Hepatocyte (in vitro differentiated cells): Measurements from ENCODE around the gene OCEL1.

Experiments used
- EZH2 ChIP-seq: fragments of 200-600 bp; sonication (generic); IDR thresholded peaks from 2 replicates; pipeline ENCODE4 v1.6.1; 2016; ENCODE audit warnings: antibody characterized with exemption, mild to moderate bottlenecking, borderline replicate concordance
- TF ChIP-seq, protein P1 (sequence below): fragments of 200-600 bp; sonication (generic); IDR thresholded peaks from 2 replicates; pipeline ENCODE4 v1.5.1; 2016; ENCODE audit warnings: antibody characterized with exemption, mild to moderate bottlenecking; ENCODE audit not compliant: poor library complexity

DNA sequence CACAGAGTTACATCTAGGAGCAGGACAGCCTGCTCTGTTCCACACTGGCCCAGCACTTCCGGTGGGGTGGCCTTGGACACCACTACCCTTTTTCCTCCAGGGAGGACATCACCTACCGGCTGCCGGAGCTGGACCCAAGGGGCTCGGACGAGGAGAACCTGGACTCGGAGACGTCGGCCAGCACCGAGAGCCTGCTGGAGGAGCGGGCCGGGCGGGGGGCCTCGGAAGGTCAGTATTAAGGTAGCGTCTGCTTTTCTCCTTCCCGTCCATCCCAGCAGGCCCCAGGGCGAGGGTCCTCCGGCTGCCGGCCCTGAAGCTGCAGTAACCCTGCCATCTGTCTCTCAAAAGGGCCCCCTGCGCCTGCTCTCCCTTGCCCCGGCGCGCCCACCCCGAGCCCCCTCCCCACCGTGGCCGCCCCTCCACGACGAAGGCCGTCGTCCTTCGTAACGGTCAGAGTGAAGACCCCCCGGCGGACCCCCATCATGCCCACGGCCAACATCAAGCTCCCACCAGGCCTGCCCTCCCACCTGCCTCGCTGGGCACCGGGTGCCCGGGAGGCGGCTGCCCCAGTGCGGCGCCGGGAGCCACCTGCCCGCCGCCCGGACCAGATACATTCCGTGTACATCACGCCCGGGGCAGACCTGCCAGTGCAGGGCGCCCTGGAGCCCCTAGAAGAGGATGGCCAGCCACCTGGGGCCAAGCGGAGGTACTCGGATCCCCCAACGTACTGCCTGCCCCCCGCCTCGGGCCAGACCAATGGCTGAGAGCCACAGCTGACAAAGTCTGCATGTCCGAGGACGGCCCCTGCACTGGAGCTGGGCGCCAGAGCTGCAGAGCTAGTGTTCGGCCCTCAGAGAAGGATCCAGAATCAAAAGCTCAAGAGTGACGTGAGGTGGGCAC is 14.2 kb upstream of the OCEL1 start:
- TF ChIP-seq, protein P1, sequence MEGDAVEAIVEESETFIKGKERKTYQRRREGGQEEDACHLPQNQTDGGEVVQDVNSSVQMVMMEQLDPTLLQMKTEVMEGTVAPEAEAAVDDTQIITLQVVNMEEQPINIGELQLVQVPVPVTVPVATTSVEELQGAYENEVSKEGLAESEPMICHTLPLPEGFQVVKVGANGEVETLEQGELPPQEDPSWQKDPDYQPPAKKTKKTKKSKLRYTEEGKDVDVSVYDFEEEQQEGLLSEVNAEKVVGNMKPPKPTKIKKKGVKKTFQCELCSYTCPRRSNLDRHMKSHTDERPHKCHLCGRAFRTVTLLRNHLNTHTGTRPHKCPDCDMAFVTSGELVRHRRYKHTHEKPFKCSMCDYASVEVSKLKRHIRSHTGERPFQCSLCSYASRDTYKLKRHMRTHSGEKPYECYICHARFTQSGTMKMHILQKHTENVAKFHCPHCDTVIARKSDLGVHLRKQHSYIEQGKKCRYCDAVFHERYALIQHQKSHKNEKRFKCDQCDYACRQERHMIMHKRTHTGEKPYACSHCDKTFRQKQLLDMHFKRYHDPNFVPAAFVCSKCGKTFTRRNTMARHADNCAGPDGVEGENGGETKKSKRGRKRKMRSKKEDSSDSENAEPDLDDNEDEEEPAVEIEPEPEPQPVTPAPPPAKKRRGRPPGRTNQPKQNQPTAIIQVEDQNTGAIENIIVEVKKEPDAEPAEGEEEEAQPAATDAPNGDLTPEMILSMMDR, result no peak
- no peak for TF ChIP-seq EZH2
